H9 (cell line): ENCODE measurements around the gene SWAP70. TPM values are rescaled to one million over a fixed set of nuclear protein-coding genes. Genes with fewer than 3 reads are reported as not detected.

Experiments used
- DNase-seq: peaks from one replicate; pipeline ENCODE4 v3.0.0-alpha.2; 2017
- H2AFZ ChIP-seq: one replicate; pipeline ENCODE4 v1.6.1; 2013; ENCODE audit warnings: mild to moderate bottlenecking, low read length, control low read depth, moderate library complexity
- H2AK5ac ChIP-seq: 2 replicates; pipeline ENCODE4 v1.6.1; 2013; ENCODE audit warnings: low read length, control low read depth, mixed read lengths; ENCODE audit not compliant: insufficient read length
- H2BK120ac ChIP-seq: one replicate; pipeline ENCODE4 v1.6.1; 2013; ENCODE audit warnings: low read depth, mild to moderate bottlenecking, low read length, control low read depth, inconsistent platforms; ENCODE audit not compliant: poor library complexity, severe bottlenecking
- H2BK12ac ChIP-seq: 2 replicates; pipeline ENCODE4 v1.6.1; 2013; ENCODE audit warnings: low read length, control low read depth, mixed read lengths, low read depth; ENCODE audit not compliant: insufficient read length
- H2BK15ac ChIP-seq: 2 replicates; pipeline ENCODE4 v1.6.1; 2013; ENCODE audit warnings: low read depth, low read length, control low read depth
- H2BK20ac ChIP-seq: one replicate; pipeline ENCODE4 v1.6.1; 2013; ENCODE audit warnings: low read depth, mild to moderate bottlenecking, low read length, control low read depth, inconsistent platforms; ENCODE audit not compliant: poor library complexity, severe bottlenecking
- H2BK5ac ChIP-seq: 2 replicates; pipeline ENCODE4 v1.6.1; 2013; ENCODE audit warnings: low read length, control low read depth, mixed read lengths; ENCODE audit not compliant: insufficient read length
- H3K14ac ChIP-seq: 2 replicates; pipeline ENCODE4 v1.6.1; 2013; ENCODE audit warnings: low read length, control low read depth; ENCODE audit not compliant: insufficient read depth
- H3K18ac ChIP-seq: 2 replicates; pipeline ENCODE4 v1.6.1; 2013; ENCODE audit warnings: low read depth, mild to moderate bottlenecking, mixed read lengths, low read length, control low read depth; ENCODE audit not compliant: insufficient read length
- H3K23ac ChIP-seq: 2 replicates; pipeline ENCODE4 v1.6.1; 2013; ENCODE audit warnings: low read length, control low read depth, mixed read lengths, low read depth; ENCODE audit not compliant: insufficient read length
- H3K23me2 ChIP-seq: 2 replicates; pipeline ENCODE4 v1.6.1; 2013; ENCODE audit warnings: low read depth, mild to moderate bottlenecking, mixed read lengths, low read length, control low read depth; ENCODE audit not compliant: insufficient read length, poor library complexity, severe bottlenecking
- H3K27ac ChIP-seq: 2 replicates; pipeline ENCODE4 v1.5.1; 2013; ENCODE audit warnings: low read length, control low read depth, mixed read lengths, low read depth; ENCODE audit not compliant: insufficient read length
- H3K27me3 ChIP-seq: 2 replicates; pipeline ENCODE4 v1.6.1; 2013; ENCODE audit warnings: low read length, control low read depth, inconsistent platforms; ENCODE audit not compliant: insufficient read depth
- H3K4ac ChIP-seq: 2 replicates; pipeline ENCODE4 v1.6.1; 2013; ENCODE audit warnings: low read depth, mild to moderate bottlenecking, control low read depth, inconsistent platforms, low read length, moderate library complexity
- H3K4me1 ChIP-seq: 2 replicates; pipeline ENCODE4 v1.6.1; 2013; ENCODE audit warnings: low read length, control low read depth, inconsistent platforms; ENCODE audit not compliant: insufficient read depth
- H3K4me2 ChIP-seq: 2 replicates; pipeline ENCODE4 v1.6.1; 2013; ENCODE audit warnings: low read length, control low read depth, mixed read lengths; ENCODE audit not compliant: insufficient read length, insufficient read depth
- H3K56ac ChIP-seq: 2 replicates; pipeline ENCODE4 v1.6.1; 2013; ENCODE audit warnings: low read depth, mild to moderate bottlenecking, mixed read lengths, low read length, control low read depth; ENCODE audit not compliant: insufficient read length
- H3K79me1 ChIP-seq: 2 replicates; pipeline ENCODE4 v1.6.1; 2013; ENCODE audit warnings: low read depth, mild to moderate bottlenecking, moderate library complexity, low read length, control low read depth, inconsistent platforms; ENCODE audit not compliant: insufficient read depth, poor library complexity, severe bottlenecking
- H3K79me2 ChIP-seq: 2 replicates; pipeline ENCODE4 v1.6.1; 2013; ENCODE audit warnings: low read length, control low read depth, inconsistent platforms; ENCODE audit not compliant: insufficient read depth
- H3K9ac ChIP-seq: 2 replicates; pipeline ENCODE4 v1.6.1; 2013; ENCODE audit warnings: low read length, control low read depth, mixed read lengths; ENCODE audit not compliant: insufficient read length; ENCODE audit errors: extremely low read depth
- H3K9me3 ChIP-seq: one replicate; pipeline ENCODE4 v1.6.1; 2013; ENCODE audit warnings: low read depth, low read length, inconsistent platforms; ENCODE audit not compliant: control insufficient read depth
- H3T11ph ChIP-seq: one replicate; pipeline ENCODE4 v1.6.1; 2013; ENCODE audit warnings: mild to moderate bottlenecking, low read length, control low read depth, inconsistent platforms
- H4K20me1 ChIP-seq: one replicate; pipeline ENCODE4 v1.6.1; 2013; ENCODE audit not compliant: control insufficient read depth, insufficient read length, insufficient read depth
- H4K5ac ChIP-seq: 2 replicates; pipeline ENCODE4 v1.6.1; 2013; ENCODE audit warnings: low read depth, mild to moderate bottlenecking, mixed read lengths, low read length, control low read depth; ENCODE audit not compliant: insufficient read length
- H4K8ac ChIP-seq: replicated peaks from 2 replicates; pipeline ENCODE4 v1.6.1; 2013; ENCODE audit warnings: low read length, control low read depth, mixed read lengths, low read depth; ENCODE audit not compliant: insufficient read length
- H4K91ac ChIP-seq: 2 replicates; pipeline ENCODE4 v1.6.1; 2013; ENCODE audit warnings: low read depth, mild to moderate bottlenecking, moderate library complexity, mixed read lengths, low read length, control low read depth; ENCODE audit not compliant: insufficient read length
- H3K27ac Mint-ChIP-seq, 3 experiments: 2 replicates in 2 of 3; 3 replicates in 1 of 3; pipeline ENCODE4 v1.8.0; 2020 to 2021; ENCODE audit warnings: mixed read lengths in 3 of 3, mild to moderate bottlenecking in 1 of 3, moderate library complexity in 1 of 3
- H3K27me3 Mint-ChIP-seq: 2 replicates; pipeline ENCODE4 v1.8.0; 2021; ENCODE audit warnings: low read depth, mild to moderate bottlenecking, moderate library complexity, mixed read lengths
- H3K36me3 Mint-ChIP-seq, 3 experiments: 2 replicates in 2 of 3; 3 replicates in 1 of 3; pipeline ENCODE4 v1.8.0; 2020 to 2021; ENCODE audit warnings: low read depth in 3 of 3, mixed read lengths in 3 of 3; ENCODE audit not compliant: insufficient read depth in 1 of 3
- H3K4me1 Mint-ChIP-seq, 2 experiments: 2 replicates each; pipeline ENCODE4 v1.8.0; 2020; ENCODE audit warnings: mixed read lengths in 2 of 2
- H3K4me3 Mint-ChIP-seq, 2 experiments: 2 replicates in 1 of 2; 3 replicates in 1 of 2; pipeline ENCODE4 v1.8.0; 2020 to 2021; ENCODE audit warnings: mild to moderate bottlenecking in 2 of 2, mixed read lengths in 2 of 2, moderate library complexity in 1 of 2
- H3K9me3 Mint-ChIP-seq, 2 experiments: 2 replicates in 1 of 2; 3 replicates in 1 of 2; pipeline ENCODE4 v1.8.0; 2020; ENCODE audit warnings: mild to moderate bottlenecking in 2 of 2, mixed read lengths in 2 of 2, moderate library complexity in 1 of 2
- WGBS: extraction: QIAGEN DNeasy Blood & Tissue Kit; methylation state at CpG from one replicate; pipeline ENCODE4 v1.1.7; 2013; ENCODE audit warnings: missing lambda C conversion rate, low lambda C conversion rate, mixed read lengths; ENCODE audit not compliant: insufficient read length; ENCODE audit errors: extremely low coverage; 5-methylcytosine and 5-hydroxymethylcytosine counted together
- total RNA-seq: library from RNA; stranded (reverse); gene quantifications from 2 replicates; pipeline ENCODE4 v1.2.1, GENCODE V29; 2021
- TF ChIP-seq, protein P1 (sequence below): fragments of 200-600 bp; sonication (generic); conservative IDR thresholded peaks from 3 replicates; pipeline ENCODE4 v1.8.0; 2021; ENCODE audit warnings: antibody characterized with exemption, mild to moderate bottlenecking

The SWAP70 gene
- total RNA-seq, 1 experiment from 2014 or later = 34.4 TPM

GRCh38 chr11:9651481-9651880 lies 12.4 kb upstream of the SWAP70 start:
- H3K27ac Mint-ChIP-seq = no peak overlapping the region
- peaks cover 0 to 9% (median 4%) of the 10 kb centered on the region in 3 experiments; a peak in 3 of 7 replicates for H3K36me3 Mint-ChIP-seq
- no peak overlapping the region for H2BK12ac ChIP-seq
- H3K79me1 ChIP-seq = no peaks in the 10 kb centered on the region
- H3K27ac ChIP-seq = no peak overlapping the region
- H3K4me2 ChIP-seq = no peak overlapping the region
- H2BK20ac ChIP-seq = no peak overlapping the region
- no peaks in the 10 kb centered on the region for H3K9me3 ChIP-seq
- H3K4me3 Mint-ChIP-seq = no peak overlapping the region
- H3K27me3 ChIP-seq = no peaks in the 10 kb centered on the region
- no peaks in the 10 kb centered on the region for H3K23me2 ChIP-seq
- H3K9ac ChIP-seq = no peak overlapping the region
- H2AFZ ChIP-seq = no peak overlapping the region
- H2BK15ac ChIP-seq = no peak overlapping the region
- H4K91ac ChIP-seq = no peak overlapping the region
- no peak for DNase-seq
- no peaks in the 10 kb centered on the region for H3K4me1 ChIP-seq
- H3K27me3 Mint-ChIP-seq = peaks cover 2% of the 10 kb centered on the region; the same call in 1 of the 2 replicates
- no peak overlapping the region for H3T11ph ChIP-seq
- no CpG with 5 or more reads among the region's 7 CpGs for WGBS
- peaks cover 9 to 10% of the 10 kb centered on the region in 2 experiments; a peak in 4 of 5 replicates for H3K9me3 Mint-ChIP-seq
- H3K79me2 ChIP-seq = no peaks in the 10 kb centered on the region
- TF ChIP-seq, protein P1, sequence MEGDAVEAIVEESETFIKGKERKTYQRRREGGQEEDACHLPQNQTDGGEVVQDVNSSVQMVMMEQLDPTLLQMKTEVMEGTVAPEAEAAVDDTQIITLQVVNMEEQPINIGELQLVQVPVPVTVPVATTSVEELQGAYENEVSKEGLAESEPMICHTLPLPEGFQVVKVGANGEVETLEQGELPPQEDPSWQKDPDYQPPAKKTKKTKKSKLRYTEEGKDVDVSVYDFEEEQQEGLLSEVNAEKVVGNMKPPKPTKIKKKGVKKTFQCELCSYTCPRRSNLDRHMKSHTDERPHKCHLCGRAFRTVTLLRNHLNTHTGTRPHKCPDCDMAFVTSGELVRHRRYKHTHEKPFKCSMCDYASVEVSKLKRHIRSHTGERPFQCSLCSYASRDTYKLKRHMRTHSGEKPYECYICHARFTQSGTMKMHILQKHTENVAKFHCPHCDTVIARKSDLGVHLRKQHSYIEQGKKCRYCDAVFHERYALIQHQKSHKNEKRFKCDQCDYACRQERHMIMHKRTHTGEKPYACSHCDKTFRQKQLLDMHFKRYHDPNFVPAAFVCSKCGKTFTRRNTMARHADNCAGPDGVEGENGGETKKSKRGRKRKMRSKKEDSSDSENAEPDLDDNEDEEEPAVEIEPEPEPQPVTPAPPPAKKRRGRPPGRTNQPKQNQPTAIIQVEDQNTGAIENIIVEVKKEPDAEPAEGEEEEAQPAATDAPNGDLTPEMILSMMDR = no peak
- no peak overlapping the region for H3K56ac ChIP-seq
- H3K23ac ChIP-seq = no peak overlapping the region
- no peak overlapping the region for H3K4ac ChIP-seq
- no peak overlapping the region for H3K18ac ChIP-seq
- no peaks in the 10 kb centered on the region for H4K20me1 ChIP-seq
- peaks cover 11 to 14% of the 10 kb centered on the region in 2 experiments for H3K4me1 Mint-ChIP-seq
- no peak overlapping the region for H2AK5ac ChIP-seq
- no peak overlapping the region for H4K8ac ChIP-seq
- H4K5ac ChIP-seq = no peak overlapping the region
- no peak overlapping the region for H2BK5ac ChIP-seq
- H3K14ac ChIP-seq = no peak overlapping the region
- H2BK120ac ChIP-seq = no peak overlapping the region
